ENCODE measurements around the gene COL5A1. TPM values are rescaled to one million over a fixed set of nuclear protein-coding genes. Genes with fewer than 3 reads are reported as not detected.

The COL5A1 gene
- total RNA-seq, 1 donor from 2014 or later, result 87.7 TPM

- Histone ChIP-seq H3K27me3 (ENCODE audit: control insufficient read depth, insufficient read depth, low read length) (no peaks in the 10 kb centered on the region), H3K4me3 (ENCODE audit: low read depth, low read length) (no peak overlapping the region), H3K36me3 (ENCODE audit: control insufficient read depth, insufficient read depth, low read length) (no peaks in the 10 kb centered on the region)
- TF ChIP-seq CTCF (IDR thresholded peaks at IDR 0.05; ENCODE audit: insufficient read depth, low read length, poor library complexity, severe bottlenecking), result no peak
- no peak for DNase-seq (ENCODE audit: low read depth)
Measured at GRCh38 chr9:134676361-134676760, 34.8 kb downstream of the COL5A1 start.

DNA sequence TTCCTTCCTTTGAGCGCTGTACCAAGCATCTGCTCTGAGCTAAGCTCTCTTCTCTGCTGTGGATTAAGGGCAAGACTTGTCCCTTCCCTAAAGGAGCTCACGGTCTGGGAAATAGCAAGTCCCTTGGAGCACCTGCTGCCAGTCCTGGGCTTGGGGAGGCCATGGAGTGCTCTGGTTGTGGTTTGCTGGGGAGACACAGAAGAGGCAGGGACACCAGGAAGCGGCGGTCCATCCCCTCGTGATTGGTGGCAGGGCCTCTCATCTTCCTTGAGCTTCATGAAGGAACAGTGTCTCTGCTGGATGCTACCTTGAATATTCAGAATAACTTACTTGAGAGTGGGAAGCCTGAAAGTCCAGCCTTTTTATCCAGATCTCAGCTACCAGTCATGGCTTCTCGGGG, 35.3 kb downstream of the COL5A1 start:
- H3K4me3 ChIP-seq (ENCODE audit: low read depth, low read length), result no peak overlapping the region
- no peak for DNase-seq (ENCODE audit: low read depth)
- H3K27me3 ChIP-seq (ENCODE audit: control insufficient read depth, insufficient read depth, low read length), result no peaks in the 10 kb centered on the region
- no peaks in the 10 kb centered on the region for H3K36me3 ChIP-seq (ENCODE audit: control insufficient read depth, insufficient read depth, low read length)
- no peak for TF ChIP-seq CTCF (IDR thresholded peaks at IDR 0.05; ENCODE audit: insufficient read depth, low read length, poor library complexity, severe bottlenecking)

DNA sequence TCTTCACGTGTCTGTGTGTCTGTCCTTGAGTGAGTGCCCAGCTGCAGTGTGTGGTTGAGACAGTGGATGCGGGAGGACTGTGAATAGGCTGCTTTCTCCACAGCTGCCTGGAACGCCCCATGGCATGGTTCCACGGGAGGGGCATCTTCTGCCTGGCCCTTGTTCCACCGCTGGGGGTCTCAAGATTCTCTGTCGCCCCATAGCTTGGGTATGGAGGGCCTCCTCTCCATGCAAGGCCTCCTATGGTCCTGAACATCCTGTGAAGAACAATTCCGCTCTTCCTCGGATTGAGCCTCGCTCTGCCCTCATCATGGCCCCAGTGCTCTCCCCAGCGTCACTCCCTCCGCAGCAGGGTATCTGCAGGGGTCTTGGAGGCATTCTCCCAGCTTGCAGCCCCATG, 36.1 kb downstream of the COL5A1 start:
- TF ChIP-seq CTCF (IDR thresholded peaks at IDR 0.05; ENCODE audit: insufficient read depth, low read length, poor library complexity, severe bottlenecking), result no peak
- DNase-seq (ENCODE audit: low read depth), result no peak
- Histone ChIP-seq H3K4me3 (ENCODE audit: low read depth, low read length) (no peak overlapping the region), H3K36me3 (ENCODE audit: control insufficient read depth, insufficient read depth, low read length) (no peaks in the 10 kb centered on the region), H3K27me3 (ENCODE audit: control insufficient read depth, insufficient read depth, low read length) (no peaks in the 10 kb centered on the region)

GRCh38 chr9:134678206-134678605, 36.6 kb downstream of the COL5A1 start:
- DNase-seq (ENCODE audit: low read depth), result no peak
- no peak overlapping the region for H3K4me3 ChIP-seq (ENCODE audit: low read depth, low read length)
- no peaks in the 10 kb centered on the region for H3K27me3 ChIP-seq (ENCODE audit: control insufficient read depth, insufficient read depth, low read length)
- no peaks in the 10 kb centered on the region for H3K36me3 ChIP-seq (ENCODE audit: control insufficient read depth, insufficient read depth, low read length)
- TF ChIP-seq CTCF (IDR thresholded peaks at IDR 0.05; ENCODE audit: insufficient read depth, low read length, poor library complexity, severe bottlenecking), result no peak

- Histone ChIP-seq H3K4me3 (ENCODE audit: low read depth, low read length) (no peak overlapping the region), H3K36me3 (ENCODE audit: control insufficient read depth, insufficient read depth, low read length) (no peaks in the 10 kb centered on the region), H3K27me3 (ENCODE audit: control insufficient read depth, insufficient read depth, low read length) (no peaks in the 10 kb centered on the region)
- no peak for TF ChIP-seq CTCF (IDR thresholded peaks at IDR 0.05; ENCODE audit: insufficient read depth, low read length, poor library complexity, severe bottlenecking)
- no peak for DNase-seq (ENCODE audit: low read depth)
Measured at GRCh38 chr9:134678666-134679443, 37.3 kb downstream of the COL5A1 start.

Measured in kidney epithelial cell (primary cell).